HPDE6-E6E7 (cell line): Measurements from ENCODE around the gene ZNF444.
"Not testable (repeated sequence)": the region's sequence is repeated elsewhere in the genome, so short reads cannot be mapped to it uniquely, and the experiment has no call there.

Experiments used
- DNase-seq: peaks from one replicate; pipeline ENCODE4 v3.0.0; 2011; ENCODE audit warnings: missing footprints; ENCODE audit errors: extremely low spot score

Gene ZNF444

GRCh38 chr19:56147307-56147706 is 6.2 kb downstream of the ZNF444 start:
- DNase-seq = no peak

GRCh38 chr19:56148096-56148495 is 7.0 kb downstream of the ZNF444 start:
- DNase-seq = no peak

DNA sequence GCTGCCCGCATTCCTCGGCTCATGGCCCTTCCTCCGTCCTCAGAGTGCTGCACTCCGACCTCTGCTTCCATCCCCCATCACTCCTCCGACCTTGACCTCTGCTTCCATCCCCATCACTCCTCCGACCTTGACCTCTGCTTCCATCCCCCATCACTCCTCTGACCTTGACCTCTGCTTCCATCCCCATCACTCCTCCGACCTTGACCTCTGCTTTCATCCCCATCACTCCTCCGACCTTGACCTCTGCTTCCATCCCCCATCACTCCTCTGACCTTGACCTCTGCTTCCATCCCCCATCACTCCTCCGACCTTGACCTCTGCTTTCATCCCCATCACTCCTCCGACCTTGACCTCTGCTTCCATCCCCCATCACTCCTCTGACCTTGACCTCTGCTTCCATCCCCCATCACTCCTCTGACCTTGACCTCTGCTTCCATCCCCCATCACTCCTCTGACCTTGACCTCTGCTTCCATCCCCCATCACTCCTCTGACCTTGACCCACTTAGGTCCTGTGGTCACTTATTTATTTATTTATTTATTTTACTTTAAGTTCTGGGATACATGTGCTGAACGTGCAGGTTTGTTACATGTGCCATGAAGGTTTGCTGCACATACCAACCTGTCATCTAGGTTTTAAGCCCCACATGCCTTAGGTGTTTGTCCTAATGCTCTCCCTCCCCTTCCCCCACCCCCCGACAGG is 8.0 kb downstream of the ZNF444 start:
- DNase-seq = not testable (repeated sequence)

DNA sequence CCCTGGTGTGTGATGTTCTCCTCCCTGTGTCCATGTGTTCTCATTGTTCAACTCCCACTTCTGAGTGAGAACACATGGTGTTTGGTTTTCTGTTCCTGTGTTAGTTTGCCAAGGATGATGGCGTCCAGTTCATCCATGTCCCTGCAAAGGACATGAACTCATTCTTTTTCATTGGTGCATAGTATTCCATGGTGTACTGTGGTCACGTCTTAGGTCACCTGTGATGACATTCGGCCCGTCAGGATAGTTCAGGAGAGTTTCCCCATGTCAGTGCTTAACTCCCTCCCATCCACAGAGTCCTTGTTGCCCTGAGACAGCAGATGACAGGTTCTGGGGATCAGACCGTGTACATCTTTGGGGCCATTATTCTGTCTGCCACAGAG is 8.6 kb downstream of the ZNF444 start:
- DNase-seq = no peak

DNA sequence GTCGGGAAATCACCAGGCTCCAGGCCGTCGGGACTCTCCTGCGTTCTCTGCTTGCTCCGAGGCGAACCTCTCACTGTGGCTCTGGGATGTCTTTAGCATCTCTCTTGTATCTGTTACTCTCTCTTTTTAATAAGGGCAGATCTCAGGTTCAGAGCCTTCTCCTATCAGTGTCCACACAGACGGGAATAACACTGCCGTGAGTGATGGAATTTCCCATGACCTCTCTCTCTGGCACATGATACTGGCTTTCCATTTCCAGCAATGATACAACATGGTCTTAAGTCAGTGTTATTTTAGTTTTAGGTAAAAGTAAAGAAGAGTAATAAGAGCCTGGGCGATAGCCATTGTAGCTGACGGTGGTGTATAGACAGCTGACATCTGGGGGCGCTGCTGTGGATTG is 9.3 kb downstream of the ZNF444 start:
- no peak for DNase-seq

DNA sequence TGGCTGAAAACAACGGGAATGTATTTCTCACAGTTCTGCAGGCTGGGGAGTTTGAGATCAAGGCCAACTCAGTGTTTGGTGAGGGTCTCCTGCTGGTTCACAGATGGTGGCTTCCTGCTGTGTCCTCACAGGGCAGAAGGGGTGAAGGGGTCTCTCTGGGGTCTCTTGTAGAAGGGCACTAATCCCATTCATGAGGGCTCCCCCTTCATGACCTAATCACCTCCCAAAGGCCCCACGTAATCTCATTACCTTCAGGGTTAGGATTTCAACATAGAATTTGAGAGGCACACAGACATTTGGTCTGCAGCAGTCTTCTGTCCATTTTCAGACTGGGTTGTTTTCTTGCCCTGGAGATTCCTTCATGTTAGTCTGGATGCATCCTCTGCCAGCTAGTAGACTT is 11.6 kb downstream of the ZNF444 start:
- DNase-seq = no peak

GRCh38 chr19:56153507-56153906 is 12.4 kb downstream of the ZNF444 start:
- DNase-seq = no peak

DNA sequence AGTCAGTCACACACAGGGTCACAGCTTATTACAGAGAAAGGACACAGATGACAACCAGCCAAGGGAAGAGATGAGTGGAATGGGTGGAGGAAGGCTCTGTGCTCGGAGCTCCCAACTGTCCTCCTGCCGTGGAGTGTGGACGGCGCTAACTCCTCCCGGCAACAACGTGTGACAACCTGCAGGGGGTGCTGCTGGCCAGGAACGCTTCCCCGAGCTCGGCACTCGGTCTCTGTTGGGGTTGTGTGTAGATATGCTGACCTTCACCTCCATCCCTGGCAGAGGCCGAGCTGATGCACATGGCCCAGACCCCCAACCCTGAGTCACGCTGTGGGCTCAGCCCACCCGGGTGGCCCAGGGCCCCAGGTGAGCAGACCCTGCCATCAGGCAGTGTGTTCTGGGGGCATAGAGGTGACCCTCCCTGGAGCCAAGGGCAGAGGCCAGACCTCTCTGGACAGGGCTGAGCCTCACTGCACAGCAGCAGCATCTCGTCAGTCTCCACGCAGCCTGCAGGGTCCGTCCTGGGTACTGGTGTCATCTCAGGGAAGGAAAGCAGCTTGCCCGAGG is 14.1 kb downstream of the ZNF444 start:
- DNase-seq = no peak

DNA sequence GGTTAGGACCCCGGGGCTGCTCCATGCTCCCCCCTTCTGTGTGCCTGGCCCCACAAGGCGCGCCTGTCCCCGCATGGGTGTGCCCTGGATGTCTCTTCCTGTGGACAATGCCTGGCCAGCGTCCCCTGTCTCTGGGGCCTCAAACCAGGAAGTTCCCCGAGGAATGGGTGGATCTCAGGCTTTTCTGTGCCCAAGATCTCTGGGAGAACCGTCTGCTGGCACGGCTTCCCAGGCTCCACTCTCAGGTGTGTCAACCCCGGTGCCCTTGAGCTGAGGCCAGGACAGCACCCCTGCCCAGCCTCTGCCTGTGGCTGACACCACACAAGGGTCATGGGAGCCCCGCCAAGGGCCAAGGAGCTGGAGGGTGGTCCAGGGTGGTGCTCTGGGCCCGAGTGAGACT is 15.7 kb downstream of the ZNF444 start:
- no peak for DNase-seq

DNA sequence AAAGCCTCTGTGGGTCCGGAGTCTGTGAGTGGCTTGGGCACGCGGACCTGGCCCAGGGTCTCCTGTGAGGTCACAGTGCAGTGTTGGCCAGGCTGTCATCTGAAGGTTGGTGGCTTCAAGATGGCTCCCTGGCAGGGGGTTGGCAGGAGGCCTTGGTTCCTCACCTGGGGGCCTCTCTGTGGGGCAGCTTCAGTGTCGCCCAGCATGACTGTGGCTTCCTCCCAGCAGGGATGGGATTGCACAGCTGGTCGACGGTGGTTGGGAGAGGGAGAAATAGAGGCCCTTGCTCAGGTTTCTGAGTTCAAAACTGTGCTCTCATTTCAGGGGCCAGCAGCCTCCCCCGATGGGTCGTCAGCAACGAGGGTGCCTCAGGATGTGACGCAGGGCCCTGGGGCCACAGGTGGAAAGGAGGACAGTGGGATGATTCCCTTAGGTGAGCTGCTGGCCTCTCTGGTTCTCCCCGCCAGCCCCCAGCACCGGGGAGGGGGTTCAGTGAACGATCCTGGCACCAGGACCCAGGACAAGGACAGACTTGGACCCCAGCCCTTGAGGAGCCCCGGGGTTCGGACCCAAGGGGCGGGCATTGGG is 17.2 kb downstream of the ZNF444 start:
- no peak for DNase-seq

DNA sequence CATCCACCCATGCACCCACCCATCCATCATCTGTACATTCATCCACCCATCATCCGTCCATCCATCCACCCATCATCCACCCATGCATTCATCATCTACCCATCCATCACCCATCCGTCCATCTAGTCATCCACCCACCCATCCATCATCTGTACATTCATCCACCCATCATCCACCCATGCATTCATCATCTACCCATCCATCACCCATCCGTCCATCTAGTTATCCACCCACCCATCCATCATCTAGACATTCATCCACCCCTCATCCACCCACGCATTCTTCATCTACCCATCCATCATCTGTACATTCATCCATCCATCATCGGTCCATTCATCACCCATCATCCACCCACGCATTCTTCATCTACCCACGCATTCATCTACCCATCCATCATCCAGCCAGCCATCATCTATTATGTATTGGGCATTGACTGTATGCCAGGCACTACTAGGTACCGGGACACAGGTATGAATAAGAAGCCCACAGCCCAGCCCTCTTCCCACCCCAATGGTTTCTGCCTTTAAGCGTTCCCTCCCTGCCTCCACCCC is 18.0 kb downstream of the ZNF444 start:
- no peak for DNase-seq

GRCh38 chr19:56159622-56160271 is 18.7 kb downstream of the ZNF444 start:
- no peak for DNase-seq

DNA sequence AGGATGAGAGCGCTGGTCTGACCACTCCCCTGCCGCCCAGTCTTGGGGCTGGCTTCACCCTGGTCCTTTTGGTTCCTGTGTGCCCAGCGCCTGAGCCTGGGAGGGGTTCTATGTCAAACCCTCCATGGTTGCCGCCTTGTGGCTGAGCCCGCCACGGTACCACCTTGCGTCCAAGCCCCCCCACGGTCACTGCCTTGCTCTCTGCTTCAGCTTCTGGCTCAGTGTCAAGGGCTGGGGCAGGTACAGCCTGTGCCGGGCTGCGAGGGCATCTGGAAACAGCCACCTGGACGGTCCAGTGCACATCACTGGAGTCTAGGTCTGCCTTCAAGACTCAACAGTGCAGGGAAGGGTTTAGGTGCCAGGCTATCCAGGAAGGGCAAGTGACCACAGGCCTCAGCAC is 20.4 kb downstream of the ZNF444 start:
- DNase-seq = no peak

DNA sequence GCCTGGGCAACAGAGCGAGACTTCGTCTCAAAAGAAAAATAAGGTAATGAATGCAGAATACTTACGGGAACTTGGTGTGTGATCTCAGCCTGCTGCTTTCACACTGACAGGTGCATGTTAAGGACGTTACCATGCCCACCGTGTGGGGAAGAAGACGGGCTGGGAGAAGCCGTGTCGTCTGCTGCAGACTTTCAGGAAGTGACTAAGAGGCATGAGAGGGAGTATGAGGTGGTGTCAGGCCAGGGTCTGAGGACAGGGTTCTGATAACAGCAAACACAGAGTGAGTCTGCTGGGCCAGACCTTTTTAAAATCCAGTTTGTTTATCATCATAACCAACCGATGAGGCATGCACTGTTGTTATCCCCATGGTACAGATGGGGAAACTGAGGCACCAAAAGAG is 21.2 kb downstream of the ZNF444 start:
- no peak for DNase-seq

DNA sequence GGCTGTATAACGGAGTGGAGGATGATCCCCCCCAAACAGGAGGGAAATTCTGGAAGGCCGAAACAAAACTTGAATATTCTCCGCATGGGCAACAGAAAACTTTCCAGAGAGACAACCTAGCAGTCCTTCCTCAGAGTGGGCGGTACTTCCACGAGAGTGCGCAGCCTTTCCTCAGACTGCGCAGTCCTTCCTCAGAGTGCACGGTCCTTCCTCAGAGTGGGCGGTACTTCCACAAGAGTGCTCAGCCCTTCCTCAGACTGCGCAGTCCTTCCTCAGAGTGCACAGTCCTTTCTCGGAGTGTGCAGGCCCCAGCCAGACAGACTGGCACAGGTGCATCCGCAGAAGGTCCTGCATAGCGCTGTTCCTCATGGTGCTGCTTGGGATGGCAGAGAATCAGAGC is 22.0 kb downstream of the ZNF444 start:
- no peak for DNase-seq

DNA sequence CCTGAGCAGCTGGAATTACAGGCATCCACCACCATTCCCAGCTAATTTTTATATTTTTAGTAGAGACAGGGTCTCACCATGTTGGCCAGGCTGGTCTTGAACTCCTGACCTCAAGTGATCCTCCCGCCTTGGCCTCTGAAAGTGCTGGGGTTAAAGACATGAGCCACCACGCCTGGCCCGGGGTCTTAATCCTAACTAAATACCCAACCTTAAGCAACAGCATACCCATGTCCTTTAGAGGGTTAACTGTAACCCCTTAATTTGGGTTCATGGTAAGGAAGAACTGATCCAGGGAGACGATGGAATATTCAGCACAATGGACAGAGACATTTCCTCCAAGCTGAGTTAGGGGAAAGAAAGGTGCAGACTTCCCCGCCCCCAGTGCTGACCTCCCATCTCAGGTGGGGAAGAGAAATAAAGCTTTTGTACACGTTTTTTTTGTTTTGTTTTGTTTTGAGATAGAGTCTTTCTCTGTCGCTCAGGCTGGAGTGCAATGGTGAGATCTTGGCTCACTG is 26.0 kb downstream of the ZNF444 start:
- no peak for DNase-seq

- peak; percentile 87 for DNase-seq
These were observed 29.2 kb downstream of the ZNF444 start for GRCh38 chr19:56170261-56170660.

DNA sequence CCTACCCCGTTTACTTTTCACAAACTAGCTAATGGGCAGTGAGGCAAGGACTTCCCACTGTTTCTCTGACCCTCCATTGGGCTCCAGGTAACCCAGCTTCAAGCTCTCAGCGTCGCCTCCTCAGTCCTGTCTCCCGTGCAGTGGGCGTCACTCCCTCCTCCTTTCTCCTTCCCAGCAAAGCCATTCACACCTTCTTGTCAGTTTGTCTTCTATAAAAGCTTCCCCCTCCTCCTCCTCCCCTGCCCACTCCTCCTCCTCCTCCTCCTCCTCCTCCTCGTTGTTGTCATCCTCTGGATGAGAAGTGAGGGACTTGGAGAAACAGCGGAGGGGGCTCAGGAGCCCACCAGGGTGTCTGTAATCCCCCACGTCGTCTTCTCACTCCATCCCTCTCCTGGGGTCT is 33.0 kb downstream of the ZNF444 start:
- no peak for DNase-seq

DNA sequence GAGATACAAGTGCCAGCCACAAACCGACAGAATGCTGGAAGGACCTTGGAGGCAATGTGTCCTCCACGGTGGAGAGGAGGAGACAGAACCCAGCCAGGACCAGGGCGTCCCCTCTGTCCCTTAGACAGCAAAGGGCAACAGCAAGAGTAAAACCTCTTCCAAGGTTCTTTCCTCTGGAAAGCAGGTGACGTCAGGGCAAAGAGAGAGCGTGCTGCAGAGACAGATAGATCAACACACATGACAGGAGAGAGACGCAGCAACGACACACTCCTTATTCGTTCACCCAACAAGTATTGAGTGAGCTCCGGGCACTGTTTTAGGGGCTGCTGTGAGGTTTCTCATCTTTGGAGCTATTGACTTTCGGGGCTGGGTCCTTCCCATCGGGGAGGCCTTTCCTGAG is 33.5 kb downstream of the ZNF444 start:
- DNase-seq = no peak

- DNase-seq = not testable (repeated sequence)
These were observed 34.8 kb downstream of the ZNF444 start, which contains the start of gene GALP for GRCh38 chr19:56175861-56176307. GALP (plus strand) TSS chr19:56176008; CDS start chr19:56177109, 1,101 bp downstream.

DNA sequence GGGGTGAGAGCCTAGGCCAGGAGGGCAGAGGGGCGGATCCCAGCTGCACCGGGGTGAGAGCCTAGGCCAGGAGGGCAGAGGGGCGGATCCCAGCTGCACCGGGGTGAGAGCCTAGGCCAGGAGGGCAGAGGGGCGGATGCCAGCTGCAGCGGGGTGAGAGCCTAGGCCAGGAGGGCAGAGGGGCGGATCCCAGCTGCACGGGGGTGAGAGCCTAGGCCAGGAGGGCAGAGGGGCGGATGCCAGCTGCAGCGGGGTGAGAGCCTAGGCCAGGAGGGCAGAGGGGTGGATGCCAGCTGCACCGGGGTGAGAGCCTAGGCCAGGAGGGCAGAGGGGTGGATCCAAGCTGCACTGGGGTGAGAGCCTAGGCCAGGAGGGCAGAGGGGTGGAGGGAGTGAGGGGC is 35.2 kb downstream of the ZNF444 start:
- DNase-seq = not testable (repeated sequence)

DNA sequence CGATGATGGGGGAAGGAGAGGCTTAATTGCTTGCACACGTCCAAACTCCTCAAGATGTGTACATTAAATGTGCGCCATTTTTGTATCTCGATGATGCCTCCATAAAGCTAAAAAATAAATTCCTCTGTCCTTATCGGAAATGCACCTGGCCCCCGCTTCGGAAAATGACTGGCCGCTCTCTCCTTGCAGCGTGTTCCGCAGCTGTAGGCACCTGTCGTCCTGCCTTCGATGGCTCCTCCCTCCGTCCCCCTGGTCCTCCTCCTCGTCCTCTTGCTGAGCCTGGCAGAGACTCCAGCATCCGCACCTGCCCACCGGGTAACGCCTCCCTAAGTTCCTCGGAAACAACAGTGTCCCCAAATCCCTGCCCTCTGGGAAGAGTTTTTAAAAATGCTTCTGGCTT is 35.8 kb downstream of the ZNF444 start:
- no peak for DNase-seq
